ENCODE data around the gene TMEM30A. TPM values are rescaled to one million over a fixed set of nuclear protein-coding genes. Genes with fewer than 3 reads are reported as not detected.

TMEM30A gene
- total and polyA plus RNA-seq, 4 donors = 33.3 to 71.0 (median 45.4) TPM

GRCh38 chr6:75326557-75327258 lies 42.1 kb upstream of the TMEM30A start:
- 71% methylated on average over 2 of the region's 2 CpGs for WGBS
- Histone ChIP-seq H3K27ac (ENCODE audit: low read depth in 1 of 2, low read length in 2 of 2) (no peak overlapping the region), H3K36me3 (ENCODE audit: control insufficient read depth in 4 of 4, insufficient read depth in 3 of 4, low read depth in 1 of 4, low read length in 3 of 4) (no peaks in the 10 kb centered on the region), H3K27me3 (ENCODE audit: control insufficient read depth in 4 of 4, insufficient read depth in 4 of 4, low read length in 3 of 4) (no peaks in the 10 kb centered on the region), H3K9me3 (ENCODE audit: control insufficient read depth in 4 of 4, low read length in 3 of 4) (no peaks in the 10 kb centered on the region), H3K9ac (ENCODE audit: low read depth in 1 of 2, low read length in 2 of 2) (no peak overlapping the region), H3K4me1 (ENCODE audit: control insufficient read depth in 4 of 4, insufficient read depth in 4 of 4, low read length in 3 of 4) (no peaks in the 10 kb centered on the region), H3K4me3 (ENCODE audit: low read depth in 1 of 3, low read length in 3 of 3) (no peak overlapping the region)
- TF ChIP-seq EGR1 (IDR thresholded peaks at IDR 0.05; ENCODE audit: low read depth in 2 of 2) (no peak), YY1 (IDR thresholded peaks at IDR 0.05) (no peak), HNF4A (conservative IDR thresholded peaks at IDR 0.05) (no peak), SP1 (IDR thresholded peaks at IDR 0.05) (no peak), CTCF (IDR thresholded peaks at IDR 0.05; ENCODE audit: low read depth, low read length, missing input control) (no peak), FOXA2 (IDR thresholded peaks at IDR 0.05) (no peak), RAD21 (IDR thresholded peaks at IDR 0.05) (no peak), FOXA1 (IDR thresholded peaks at IDR 0.05) (no peak), JUND (IDR thresholded peaks at IDR 0.05) (no peak), REST (IDR thresholded peaks at IDR 0.05) (no peak), GABPA (IDR thresholded peaks at IDR 0.05 in 1 of 2, conservative IDR thresholded peaks at IDR 0.05 in 1 of 2) (no peak), RXRA (IDR thresholded peaks at IDR 0.05) (no peak), NR2F2 (IDR thresholded peaks at IDR 0.05) (no peak), HNF4G (IDR thresholded peaks at IDR 0.05) (no peak)
- TF ChIP-seq, protein P1, sequence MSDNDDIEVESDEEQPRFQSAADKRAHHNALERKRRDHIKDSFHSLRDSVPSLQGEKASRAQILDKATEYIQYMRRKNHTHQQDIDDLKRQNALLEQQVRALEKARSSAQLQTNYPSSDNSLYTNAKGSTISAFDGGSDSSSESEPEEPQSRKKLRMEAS (IDR thresholded peaks at IDR 0.05) = no peak
- TF ChIP-seq, protein P2, sequence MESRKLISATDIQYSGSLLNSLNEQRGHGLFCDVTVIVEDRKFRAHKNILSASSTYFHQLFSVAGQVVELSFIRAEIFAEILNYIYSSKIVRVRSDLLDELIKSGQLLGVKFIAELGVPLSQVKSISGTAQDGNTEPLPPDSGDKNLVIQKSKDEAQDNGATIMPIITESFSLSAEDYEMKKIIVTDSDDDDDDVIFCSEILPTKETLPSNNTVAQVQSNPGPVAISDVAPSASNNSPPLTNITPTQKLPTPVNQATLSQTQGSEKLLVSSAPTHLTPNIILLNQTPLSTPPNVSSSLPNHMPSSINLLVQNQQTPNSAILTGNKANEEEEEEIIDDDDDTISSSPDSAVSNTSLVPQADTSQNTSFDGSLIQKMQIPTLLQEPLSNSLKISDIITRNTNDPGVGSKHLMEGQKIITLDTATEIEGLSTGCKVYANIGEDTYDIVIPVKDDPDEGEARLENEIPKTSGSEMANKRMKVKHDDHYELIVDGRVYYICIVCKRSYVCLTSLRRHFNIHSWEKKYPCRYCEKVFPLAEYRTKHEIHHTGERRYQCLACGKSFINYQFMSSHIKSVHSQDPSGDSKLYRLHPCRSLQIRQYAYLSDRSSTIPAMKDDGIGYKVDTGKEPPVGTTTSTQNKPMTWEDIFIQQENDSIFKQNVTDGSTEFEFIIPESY (IDR thresholded peaks at IDR 0.05) = no peak
- TF ChIP-seq, protein P3, sequence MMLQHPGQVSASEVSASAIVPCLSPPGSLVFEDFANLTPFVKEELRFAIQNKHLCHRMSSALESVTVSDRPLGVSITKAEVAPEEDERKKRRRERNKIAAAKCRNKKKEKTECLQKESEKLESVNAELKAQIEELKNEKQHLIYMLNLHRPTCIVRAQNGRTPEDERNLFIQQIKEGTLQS (IDR thresholded peaks at IDR 0.05) = no peak
- no peak for DNase-seq (ENCODE audit: low spot score)

Data from liver (tissue), 9 donors.